ENCODE data around the gene NAIF1.

- TF ChIP-seq, protein P1, sequence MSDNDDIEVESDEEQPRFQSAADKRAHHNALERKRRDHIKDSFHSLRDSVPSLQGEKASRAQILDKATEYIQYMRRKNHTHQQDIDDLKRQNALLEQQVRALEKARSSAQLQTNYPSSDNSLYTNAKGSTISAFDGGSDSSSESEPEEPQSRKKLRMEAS (IDR thresholded peaks at IDR 0.05; ENCODE audit: insufficient read depth, insufficient read length), result no peak
- TF ChIP-seq POLR2A (IDR thresholded peaks at IDR 0.05; ENCODE audit: low read depth, low read length) (no peak), CTCF (IDR thresholded peaks at IDR 0.05; ENCODE audit: extremely low read depth in 1 of 2, insufficient read depth in 1 of 2, low read depth in 1 of 2, low read length in 2 of 2) (no peak), POLR2AphosphoS5 (IDR thresholded peaks at IDR 0.05; ENCODE audit: insufficient read depth, low read depth, low read length) (no peak), EZH2 (IDR thresholded peaks at IDR 0.05; ENCODE audit: borderline replicate concordance, low read depth, low read length, severe bottlenecking) (no peak), MYC (IDR thresholded peaks at IDR 0.05; ENCODE audit: low read depth, low read length) (no peak), FOS (IDR thresholded peaks at IDR 0.05; ENCODE audit: borderline replicate concordance, insufficient read depth, low read length) (no peak), JUN (IDR thresholded peaks at IDR 0.05; ENCODE audit: borderline replicate concordance, insufficient read depth, insufficient read length, low read depth) (no peak), GATA2 (IDR thresholded peaks at IDR 0.05; ENCODE audit: insufficient read depth, insufficient read length, low read depth, low read length) (no peak)
Measured at GRCh38 chr9:128094950-128095544, 27.9 kb upstream of the NAIF1 start.

All from endothelial cell of umbilical vein (primary cell).